SK-N-SH (cell line): Measurements from ENCODE around the gene PARD6A. TPM values are rescaled to one million over a fixed set of nuclear protein-coding genes. Genes with fewer than 3 reads are reported as not detected.

Experiments used
- CTCF ChIA-PET: fragments of 300-600, 350-600 bp; formaldehyde crosslinking; extraction: SDS; loops from one replicate; lab custom pipeline; 2021; lab: Yijun Ruan, JAX
- POLR2A ChIA-PET: fragments of 350-600 bp; sonication (Branson Sonifier 250); formaldehyde crosslinking; extraction: SDS; loops from one replicate; lab custom pipeline; 2020; ENCODE audit warnings: antibody characterized with exemption, inconsistent platforms; lab: Yijun Ruan, JAX
- DNase-seq: peaks from one replicate; pipeline ENCODE4 v3.0.0; 2012
- H2AFZ ChIP-seq: fragments of 200-600 bp; sonication (generic); 2 replicates; pipeline ENCODE4 v1.8.1; 2016; ENCODE audit warnings: antibody characterized with exemption, mild to moderate bottlenecking, low read depth
- H3F3A ChIP-seq: fragments of 200-600 bp; sonication (generic); replicated peaks from 2 replicates; pipeline ENCODE3; 2016; ENCODE audit warnings: antibody characterized with exemption, mild to moderate bottlenecking; ENCODE audit not compliant: insufficient read depth
- H3K27ac ChIP-seq, 2 experiments: fragments of 200-500 bp in 1 of 2; fragments of 200-600 bp in 1 of 2; sonication (Bioruptor generic) in 1 of 2; sonication (generic), shearing (Covaris generic) in 1 of 2; 2 replicates each; pipeline versions ENCODE4 v1.5.1 to v1.6.1; 2014 to 2016; ENCODE audit warnings: low read depth in 2 of 2, inconsistent platforms in 1 of 2, low read length in 1 of 2, mild to moderate bottlenecking in 1 of 2, mixed read lengths in 1 of 2
- H3K27me3 ChIP-seq: fragments of 200-600 bp; sonication (generic), shearing (Covaris generic); 2 replicates; pipeline ENCODE4 v1.6.1; 2016; ENCODE audit warnings: mixed run types; ENCODE audit not compliant: insufficient read depth
- H3K36me3 ChIP-seq, 2 experiments: fragments of 200-500 bp in 1 of 2; fragments of 200-600 bp in 1 of 2; sonication (Bioruptor generic) in 1 of 2; sonication (generic) in 1 of 2; replicated peaks in 1 of 2; 2 replicates each; pipeline versions ENCODE3 to v1.5.1; 2014 to 2016; ENCODE audit warnings: low read length in 1 of 2, mild to moderate bottlenecking in 1 of 2; ENCODE audit not compliant: insufficient read depth in 2 of 2, control insufficient read depth in 1 of 2
- H3K4me1 ChIP-seq, 2 experiments: fragments of 200-500 bp in 1 of 2; fragments of 200-600 bp in 1 of 2; sonication (Bioruptor generic) in 1 of 2; sonication (generic), shearing (Covaris generic) in 1 of 2; 2 replicates each; pipeline versions ENCODE4 v1.5.1 to v1.6.1; 2014 to 2016; ENCODE audit warnings: low read depth in 1 of 2, low read length in 1 of 2, mixed run types in 1 of 2; ENCODE audit not compliant: insufficient read depth in 2 of 2, control insufficient read depth in 1 of 2
- H3K4me2 ChIP-seq: fragments of 200-600 bp; sonication (generic), shearing (Covaris generic); 2 replicates; pipeline ENCODE4 v1.6.1; 2017; ENCODE audit warnings: mixed run types
- H3K4me3 ChIP-seq, 2 experiments: fragments of 200-500 bp in 1 of 2; fragments of 200-600 bp in 1 of 2; sonication (Bioruptor generic) in 1 of 2; sonication (generic), shearing (Covaris generic) in 1 of 2; 2 replicates each; pipeline versions ENCODE4 v1.5.1 to v1.8.1; 2014 to 2016; ENCODE audit warnings: low read depth in 2 of 2, inconsistent platforms in 1 of 2, low read length in 1 of 2, mild to moderate bottlenecking in 1 of 2, mixed read lengths in 1 of 2, moderate library complexity in 1 of 2
- H3K79me2 ChIP-seq: fragments of 200-600 bp; sonication (generic); 2 replicates; pipeline ENCODE4 v1.8.1; 2017; ENCODE audit warnings: mild to moderate bottlenecking; ENCODE audit not compliant: insufficient read depth
- H3K9ac ChIP-seq: fragments of 200-600 bp; sonication (generic); 2 replicates; pipeline ENCODE4 v1.6.1; 2017; ENCODE audit warnings: mixed run types
- H3K9me2 ChIP-seq: fragments of 200-600 bp; sonication (generic); 2 replicates; pipeline ENCODE4 v1.6.1; 2017; ENCODE audit warnings: mixed run types
- H3K9me3 ChIP-seq: fragments of 200-600 bp; sonication (generic); 2 replicates; pipeline ENCODE4 v1.6.1; 2017; ENCODE audit warnings: mixed run types, mild to moderate bottlenecking, moderate library complexity
- H4K20me1 ChIP-seq: fragments of 200-600 bp; sonication (generic); 2 replicates; pipeline ENCODE4 v1.6.1; 2017; ENCODE audit warnings: mild to moderate bottlenecking, mixed run types; ENCODE audit not compliant: insufficient read depth
- EP300 ChIP-seq, 2 experiments: IDR thresholded peaks; 2 replicates each; pipeline versions ENCODE4 v1.4.0 to v1.6.1; 2012; ENCODE audit warnings: borderline replicate concordance in 1 of 2, low read depth in 1 of 2, low read length in 1 of 2
- EZH2phosphoT487 ChIP-seq: fragments of 200-600 bp; sonication (generic); IDR thresholded peaks from 2 replicates; pipeline ENCODE4 v1.6.1; 2017; ENCODE audit warnings: low read depth, mixed run types, mild to moderate bottlenecking, antibody characterized with exemption, moderate library complexity, borderline replicate concordance
- GABPA ChIP-seq: IDR thresholded peaks from 2 replicates; pipeline ENCODE4 v1.4.0; 2012; ENCODE audit warnings: low read depth, mild to moderate bottlenecking
- MXI1 ChIP-seq: IDR thresholded peaks from 2 replicates; pipeline ENCODE4 v1.6.1; 2012; ENCODE audit warnings: mild to moderate bottlenecking, low read depth, low read length, improper control_type of control experiment
- NRF1 ChIP-seq: IDR thresholded peaks from 2 replicates; pipeline ENCODE4 v1.6.1; 2012; ENCODE audit warnings: low read depth, mild to moderate bottlenecking, low read length
- POLR2AphosphoS5 ChIP-seq: IDR thresholded peaks from 2 replicates; pipeline ENCODE4 v1.6.1; 2012; ENCODE audit warnings: low read depth, low read length
- RAD21 ChIP-seq: IDR thresholded peaks from 2 replicates; pipeline ENCODE4 v1.6.1; 2012; ENCODE audit warnings: mild to moderate bottlenecking, low read length
- RXRA ChIP-seq: IDR thresholded peaks from 2 replicates; pipeline ENCODE4 v1.4.0; 2012; ENCODE audit warnings: low read depth, mild to moderate bottlenecking, borderline replicate concordance
- TAF1 ChIP-seq: IDR thresholded peaks from 2 replicates; pipeline ENCODE4 v1.6.1; 2012; ENCODE audit warnings: low read depth, mild to moderate bottlenecking, low read length, moderate library complexity, borderline replicate concordance
- TCF12 ChIP-seq: IDR thresholded peaks from 2 replicates; pipeline ENCODE4 v1.4.0; 2012
- USF2 ChIP-seq: fragments of 150-350 bp; IDR thresholded peaks from 2 replicates; pipeline ENCODE4 v1.6.1; 2017; ENCODE audit warnings: antibody characterized with exemption, low read length, low read depth, borderline replicate concordance
- WGBS: methylation state at CpG from one replicate; pipeline ENCODE4 v1.1.6; 2017; ENCODE audit warnings: low lambda C conversion rate; 5-methylcytosine and 5-hydroxymethylcytosine counted together
- polyA plus RNA-seq, 3 experiments: library from polyadenylated mRNA; depleted of rRNA; stranded (reverse); fragments of >200 nt; gene quantifications; 2 replicates each; pipeline ENCODE4 v1.2.3, GENCODE V29; 2012
- TF ChIP-seq, protein P1 (sequence below): fragments of 150-350 bp; IDR thresholded peaks from 2 replicates; pipeline ENCODE4 v1.6.1; 2016; ENCODE audit warnings: mild to moderate bottlenecking, low read depth, low read length
- TF ChIP-seq, protein P2 (sequence below): IDR thresholded peaks from 2 replicates; pipeline ENCODE4 v1.6.1; 2012; ENCODE audit warnings: mild to moderate bottlenecking, low read depth, low read length, moderate library complexity
- TF ChIP-seq, protein P3 (sequence below): IDR thresholded peaks from 2 replicates; pipeline ENCODE4 v1.4.0; 2012; ENCODE audit warnings: low read depth, borderline replicate concordance

The PARD6A gene
- polyA plus RNA-seq, 1 of the 3 experiments (the other 2 are of a cell fraction) = 9.0 TPM

DNA sequence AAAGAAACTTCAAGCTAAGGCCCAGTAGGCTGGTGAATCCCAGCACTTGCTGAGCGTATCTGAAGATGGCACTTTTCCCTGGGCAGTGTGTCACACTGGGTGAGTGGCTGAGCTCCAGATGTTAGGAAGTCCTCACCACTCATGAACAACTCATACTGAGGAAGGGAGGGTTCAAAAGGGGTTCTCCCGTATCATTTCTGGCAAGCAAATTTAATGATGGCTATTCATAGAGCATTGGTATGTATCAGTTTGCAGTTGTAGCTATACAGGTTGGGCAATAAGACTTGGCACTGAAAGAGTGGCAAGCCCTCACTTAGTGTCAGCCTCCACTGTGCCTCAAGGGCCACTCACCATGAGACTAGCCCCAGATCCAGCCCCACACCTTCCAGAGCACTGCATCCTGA lies 47.6 kb downstream of the PARD6A start:
- no peaks in the 10 kb centered on the region for H3K27me3 ChIP-seq
- no peak for DNase-seq
- H2AFZ ChIP-seq = no peak overlapping the region
- peaks cover 89% of the 10 kb centered on the region for H3K79me2 ChIP-seq
- H3K4me1 ChIP-seq = peaks cover 0 to 12% of the 10 kb centered on the region in 2 experiments; a peak in 1 of 4 replicates
- POLR2A ChIA-PET = no interaction called here
- TF ChIP-seq RAD21 = no peak
- no peak for TF ChIP-seq MXI1
- H3K9ac ChIP-seq = no peak overlapping the region
- no peak overlapping the region for H3K4me2 ChIP-seq
- CTCF ChIA-PET = interaction anchor here (1.1 to 2.5 kb wide), 2 partner anchors 40 to 108 kb away, joined by 3 to 9 read pairs; no protein-coding TSS in a partner anchor
- 100% methylated on average over 2 of the region's 2 CpGs for WGBS
- H3K4me3 ChIP-seq = no peak overlapping the region
- no peaks in the 10 kb centered on the region for H3K9me2 ChIP-seq
- H3K27ac ChIP-seq = no peak overlapping the region
- peaks cover 8% of the 10 kb centered on the region for H3F3A ChIP-seq
- peaks cover 23% of the 10 kb centered on the region for H4K20me1 ChIP-seq
- no peaks in the 10 kb centered on the region for H3K9me3 ChIP-seq
- H3K36me3 ChIP-seq = peaks cover 0 to 2% of the 10 kb centered on the region in 2 experiments

DNA sequence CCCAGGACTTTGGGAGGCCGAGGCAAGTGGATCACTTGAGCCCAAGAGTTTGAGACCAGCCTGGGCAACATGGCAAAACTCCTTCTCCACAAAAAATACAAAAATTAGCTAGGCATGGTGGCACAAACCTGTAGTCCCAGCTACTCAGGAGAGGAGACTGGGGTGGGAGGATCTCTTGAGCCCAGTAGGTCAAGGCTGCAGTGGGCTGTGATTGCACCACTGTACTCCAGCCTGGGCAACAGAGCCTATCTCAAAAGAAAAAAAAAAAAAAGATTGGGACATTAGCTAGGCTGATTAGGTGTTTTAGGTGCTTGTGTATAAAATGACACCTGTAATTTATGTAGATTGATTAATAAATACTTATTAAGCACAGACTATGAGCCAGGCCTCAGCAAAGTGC lies 48.3 kb downstream of the PARD6A start:
- no peak overlapping the region for H3K9ac ChIP-seq
- no peak for DNase-seq
- H3K27me3 ChIP-seq = no peaks in the 10 kb centered on the region
- ChIA-PET CTCF (interaction anchor here (1.1 to 2.5 kb wide), 3 partner anchors 41 to 107 kb away, joined by 3 to 9 read pairs (median 4); partner anchors contain the start of gene CARMIL2), POLR2A (no interaction called here)
- no peak overlapping the region for H3K4me3 ChIP-seq
- no peak overlapping the region for H3K4me2 ChIP-seq
- peaks cover 0 to 2% of the 10 kb centered on the region in 2 experiments for H3K36me3 ChIP-seq
- no peak overlapping the region for H2AFZ ChIP-seq
- peaks cover 0 to 12% of the 10 kb centered on the region in 2 experiments; a peak in 1 of 4 replicates for H3K4me1 ChIP-seq
- 100% methylated on average over 1 of the region's 1 CpG for WGBS
- no peaks in the 10 kb centered on the region for H3K9me3 ChIP-seq
- peaks cover 89% of the 10 kb centered on the region for H3K79me2 ChIP-seq
- H3K27ac ChIP-seq = no peak overlapping the region
- H3K9me2 ChIP-seq = no peaks in the 10 kb centered on the region
- peaks cover 27% of the 10 kb centered on the region for H4K20me1 ChIP-seq
- H3F3A ChIP-seq = peaks cover 6% of the 10 kb centered on the region
- no peak for TF ChIP-seq POLR2AphosphoS5
- TF ChIP-seq, protein P1, sequence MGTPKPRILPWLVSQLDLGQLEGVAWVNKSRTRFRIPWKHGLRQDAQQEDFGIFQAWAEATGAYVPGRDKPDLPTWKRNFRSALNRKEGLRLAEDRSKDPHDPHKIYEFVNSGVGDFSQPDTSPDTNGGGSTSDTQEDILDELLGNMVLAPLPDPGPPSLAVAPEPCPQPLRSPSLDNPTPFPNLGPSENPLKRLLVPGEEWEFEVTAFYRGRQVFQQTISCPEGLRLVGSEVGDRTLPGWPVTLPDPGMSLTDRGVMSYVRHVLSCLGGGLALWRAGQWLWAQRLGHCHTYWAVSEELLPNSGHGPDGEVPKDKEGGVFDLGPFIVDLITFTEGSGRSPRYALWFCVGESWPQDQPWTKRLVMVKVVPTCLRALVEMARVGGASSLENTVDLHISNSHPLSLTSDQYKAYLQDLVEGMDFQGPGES = no peak
- TF ChIP-seq, protein P2, sequence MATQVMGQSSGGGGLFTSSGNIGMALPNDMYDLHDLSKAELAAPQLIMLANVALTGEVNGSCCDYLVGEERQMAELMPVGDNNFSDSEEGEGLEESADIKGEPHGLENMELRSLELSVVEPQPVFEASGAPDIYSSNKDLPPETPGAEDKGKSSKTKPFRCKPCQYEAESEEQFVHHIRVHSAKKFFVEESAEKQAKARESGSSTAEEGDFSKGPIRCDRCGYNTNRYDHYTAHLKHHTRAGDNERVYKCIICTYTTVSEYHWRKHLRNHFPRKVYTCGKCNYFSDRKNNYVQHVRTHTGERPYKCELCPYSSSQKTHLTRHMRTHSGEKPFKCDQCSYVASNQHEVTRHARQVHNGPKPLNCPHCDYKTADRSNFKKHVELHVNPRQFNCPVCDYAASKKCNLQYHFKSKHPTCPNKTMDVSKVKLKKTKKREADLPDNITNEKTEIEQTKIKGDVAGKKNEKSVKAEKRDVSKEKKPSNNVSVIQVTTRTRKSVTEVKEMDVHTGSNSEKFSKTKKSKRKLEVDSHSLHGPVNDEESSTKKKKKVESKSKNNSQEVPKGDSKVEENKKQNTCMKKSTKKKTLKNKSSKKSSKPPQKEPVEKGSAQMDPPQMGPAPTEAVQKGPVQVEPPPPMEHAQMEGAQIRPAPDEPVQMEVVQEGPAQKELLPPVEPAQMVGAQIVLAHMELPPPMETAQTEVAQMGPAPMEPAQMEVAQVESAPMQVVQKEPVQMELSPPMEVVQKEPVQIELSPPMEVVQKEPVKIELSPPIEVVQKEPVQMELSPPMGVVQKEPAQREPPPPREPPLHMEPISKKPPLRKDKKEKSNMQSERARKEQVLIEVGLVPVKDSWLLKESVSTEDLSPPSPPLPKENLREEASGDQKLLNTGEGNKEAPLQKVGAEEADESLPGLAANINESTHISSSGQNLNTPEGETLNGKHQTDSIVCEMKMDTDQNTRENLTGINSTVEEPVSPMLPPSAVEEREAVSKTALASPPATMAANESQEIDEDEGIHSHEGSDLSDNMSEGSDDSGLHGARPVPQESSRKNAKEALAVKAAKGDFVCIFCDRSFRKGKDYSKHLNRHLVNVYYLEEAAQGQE = no peak
- no peak for TF ChIP-seq RXRA
- TF ChIP-seq, protein P3, sequence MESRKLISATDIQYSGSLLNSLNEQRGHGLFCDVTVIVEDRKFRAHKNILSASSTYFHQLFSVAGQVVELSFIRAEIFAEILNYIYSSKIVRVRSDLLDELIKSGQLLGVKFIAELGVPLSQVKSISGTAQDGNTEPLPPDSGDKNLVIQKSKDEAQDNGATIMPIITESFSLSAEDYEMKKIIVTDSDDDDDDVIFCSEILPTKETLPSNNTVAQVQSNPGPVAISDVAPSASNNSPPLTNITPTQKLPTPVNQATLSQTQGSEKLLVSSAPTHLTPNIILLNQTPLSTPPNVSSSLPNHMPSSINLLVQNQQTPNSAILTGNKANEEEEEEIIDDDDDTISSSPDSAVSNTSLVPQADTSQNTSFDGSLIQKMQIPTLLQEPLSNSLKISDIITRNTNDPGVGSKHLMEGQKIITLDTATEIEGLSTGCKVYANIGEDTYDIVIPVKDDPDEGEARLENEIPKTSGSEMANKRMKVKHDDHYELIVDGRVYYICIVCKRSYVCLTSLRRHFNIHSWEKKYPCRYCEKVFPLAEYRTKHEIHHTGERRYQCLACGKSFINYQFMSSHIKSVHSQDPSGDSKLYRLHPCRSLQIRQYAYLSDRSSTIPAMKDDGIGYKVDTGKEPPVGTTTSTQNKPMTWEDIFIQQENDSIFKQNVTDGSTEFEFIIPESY = no peak
- TF ChIP-seq TCF12 = no peak
- TF ChIP-seq EZH2phosphoT487 = no peak
- TF ChIP-seq EP300 (IDR thresholded peaks at IDR 0.05; ENCODE audit: borderline replicate concordance in 1 of 2, low read depth in 1 of 2, low read length in 1 of 2) = no peak
- no peak for TF ChIP-seq GABPA
- no peak for TF ChIP-seq TAF1
- no peak for TF ChIP-seq RAD21
- TF ChIP-seq USF2 = no peak
- no peak for TF ChIP-seq NRF1
